Erythroblast (primary cell): ENCODE results near the gene TTLL3.
A peak's percentile ranks its signal among the peaks of the same experiment; 100 is the strongest.

Experiments used
- DNase-seq, 2 experiments: peaks; one replicate each; lab custom pipeline; 2025; lab: John Stamatoyannopoulos, UW
- GATA1 ChIP-seq: IDR thresholded peaks from 2 replicates; pipeline ENCODE4 v1.6.1; 2011; ENCODE audit warnings: low read depth, mild to moderate bottlenecking, control low read depth, low read length, moderate library complexity
- POLR2A ChIP-seq: IDR thresholded peaks from 2 replicates; pipeline ENCODE4 v1.6.1; 2011; ENCODE audit warnings: mild to moderate bottlenecking, low read length

TTLL3 gene

GRCh38 chr3:9778143-9779074 lies 31.7 kb upstream of the TTLL3 start:
- no peak for TF ChIP-seq POLR2A
- no peak for TF ChIP-seq GATA1
- peak; percentile 31 to 64 for DNase-seq

- no peak for DNase-seq
- TF ChIP-seq GATA1, result no peak
- TF ChIP-seq POLR2A, result no peak
These were observed 30.9 kb upstream of the TTLL3 start for GRCh38 chr3:9779075-9779593.

GRCh38 chr3:9779721-9780457 lies 30.2 kb upstream of the TTLL3 start:
- DNase-seq, result peak; percentile 25 to 39
- TF ChIP-seq GATA1, result no peak
- no peak for TF ChIP-seq POLR2A

- peak in 1 of 2 experiments; percentile 39 for DNase-seq
- peak; percentile 22 for TF ChIP-seq POLR2A
- no peak for TF ChIP-seq GATA1
These were observed 29.6 kb upstream of the TTLL3 start for GRCh38 chr3:9780458-9780812.

GRCh38 chr3:9780910-9781309 lies 29.2 kb upstream of the TTLL3 start:
- DNase-seq, result no peak
- no peak for TF ChIP-seq POLR2A
- no peak for TF ChIP-seq GATA1

- DNase-seq, result no peak
- TF ChIP-seq POLR2A, result no peak
- TF ChIP-seq GATA1, result no peak
These were observed 28.5 kb upstream of the TTLL3 start for GRCh38 chr3:9781551-9781950.

GRCh38 chr3:9781978-9782603 lies 28.0 kb upstream of the TTLL3 start:
- DNase-seq, result peak; percentile 77 to 93
- TF ChIP-seq POLR2A (no peak), GATA1 (no peak)

- TF ChIP-seq POLR2A, result no peak
- TF ChIP-seq GATA1, result no peak
- peak; percentile 55 to 61 for DNase-seq
These were observed 27.3 kb upstream of the TTLL3 start for GRCh38 chr3:9782770-9783169.

- DNase-seq, result no peak
- TF ChIP-seq GATA1 (no peak), POLR2A (no peak)
These were observed 26.1 kb upstream of the TTLL3 start for GRCh38 chr3:9783954-9784353.

- DNase-seq, result no peak
- TF ChIP-seq POLR2A (no peak), GATA1 (no peak)
These were observed 25.1 kb upstream of the TTLL3 start for GRCh38 chr3:9784965-9785364.

- peak; percentile 61 to 71 for DNase-seq
- no peak for TF ChIP-seq POLR2A
- TF ChIP-seq GATA1, result no peak
These were observed 24.5 kb upstream of the TTLL3 start for GRCh38 chr3:9785602-9786001.

- DNase-seq, result peak; percentile 51 to 81
- TF ChIP-seq GATA1 (no peak), POLR2A (no peak)
These were observed 23.8 kb upstream of the TTLL3 start for GRCh38 chr3:9786209-9786739.
